DOHH2 (cell line): ENCODE results near the gene CLDND1.
"Not testable (repeated sequence)": the region's sequence is repeated elsewhere in the genome, so short reads cannot be mapped to it uniquely, and the experiment has no call there.

Experiments used
- H3F3A ChIP-seq: fragments of 200-600 bp; sonication (generic), shearing (Covaris generic); 2 replicates; pipeline ENCODE4 v1.6.0; 2016; ENCODE audit warnings: antibody characterized with exemption, mild to moderate bottlenecking; ENCODE audit not compliant: control insufficient read depth, insufficient read depth
- H3K27ac ChIP-seq: fragments of 200-600 bp; sonication (generic); 2 replicates; pipeline ENCODE4 v1.5.1; 2014; ENCODE audit warnings: low read depth, mild to moderate bottlenecking, low read length, moderate library complexity
- H3K27me3 ChIP-seq: fragments of 200-600 bp; sonication (generic); 2 replicates; pipeline ENCODE4 v1.6.1; 2014; ENCODE audit warnings: mild to moderate bottlenecking, low read length, mixed read lengths; ENCODE audit not compliant: control insufficient read depth
- H3K36me3 ChIP-seq: fragments of 200-600 bp; sonication (generic); 2 replicates; pipeline ENCODE4 v1.6.1; 2014; ENCODE audit warnings: mild to moderate bottlenecking, low read length, moderate library complexity, mixed read lengths; ENCODE audit not compliant: control insufficient read depth
- H3K4me1 ChIP-seq: fragments of 200-600 bp; sonication (generic); 2 replicates; pipeline ENCODE4 v1.6.1; 2014; ENCODE audit warnings: mild to moderate bottlenecking, low read length, mixed read lengths; ENCODE audit not compliant: control insufficient read depth
- H3K4me2 ChIP-seq: fragments of 200-600 bp; sonication (generic); 2 replicates; pipeline ENCODE4 v1.6.0; 2014; ENCODE audit warnings: mild to moderate bottlenecking, low read length, moderate library complexity
- H3K4me3 ChIP-seq: fragments of 200-600 bp; sonication (generic); 2 replicates; pipeline ENCODE4 v1.5.1; 2014; ENCODE audit warnings: mild to moderate bottlenecking, low read length, mixed read lengths
- H3K79me2 ChIP-seq: fragments of 200-600 bp; sonication (generic); 2 replicates; pipeline ENCODE4 v1.6.1; 2014; ENCODE audit warnings: mild to moderate bottlenecking, low read length, mixed read lengths; ENCODE audit not compliant: control insufficient read depth
- H3K9me2 ChIP-seq: fragments of 200-600 bp; sonication (generic); replicated peaks from 2 replicates; pipeline ENCODE4 v1.6.1; 2014; ENCODE audit warnings: mild to moderate bottlenecking, low read length, mixed read lengths; ENCODE audit not compliant: control insufficient read depth
- H3K9me3 ChIP-seq: fragments of 200-600 bp; sonication (generic); 2 replicates; pipeline ENCODE4 v1.6.1; 2014; ENCODE audit warnings: antibody characterized with exemption, low read length, mixed read lengths; ENCODE audit not compliant: control insufficient read depth, insufficient read depth
- H4K20me1 ChIP-seq: fragments of 200-600 bp; sonication (generic); 2 replicates; pipeline ENCODE4 v1.6.0; 2014; ENCODE audit warnings: low read depth, mild to moderate bottlenecking, antibody characterized with exemption, low read length, moderate library complexity; ENCODE audit not compliant: control insufficient read depth, insufficient read depth
- EZH2phosphoT487 ChIP-seq: fragments of 200-600 bp; sonication (generic); IDR thresholded peaks from 2 replicates; pipeline ENCODE4 v1.6.1; 2017; ENCODE audit warnings: borderline replicate concordance, mild to moderate bottlenecking, antibody characterized with exemption, low read length, moderate library complexity, mixed read lengths
- TF ChIP-seq, protein P1 (sequence below): fragments of 200-600 bp; sonication (generic); IDR thresholded peaks from one replicate; pipeline ENCODE4 v1.5.1; 2014; ENCODE audit warnings: antibody characterized with exemption, mild to moderate bottlenecking, low read depth, low read length; ENCODE audit not compliant: poor library complexity, severe bottlenecking

The CLDND1 gene

DNA sequence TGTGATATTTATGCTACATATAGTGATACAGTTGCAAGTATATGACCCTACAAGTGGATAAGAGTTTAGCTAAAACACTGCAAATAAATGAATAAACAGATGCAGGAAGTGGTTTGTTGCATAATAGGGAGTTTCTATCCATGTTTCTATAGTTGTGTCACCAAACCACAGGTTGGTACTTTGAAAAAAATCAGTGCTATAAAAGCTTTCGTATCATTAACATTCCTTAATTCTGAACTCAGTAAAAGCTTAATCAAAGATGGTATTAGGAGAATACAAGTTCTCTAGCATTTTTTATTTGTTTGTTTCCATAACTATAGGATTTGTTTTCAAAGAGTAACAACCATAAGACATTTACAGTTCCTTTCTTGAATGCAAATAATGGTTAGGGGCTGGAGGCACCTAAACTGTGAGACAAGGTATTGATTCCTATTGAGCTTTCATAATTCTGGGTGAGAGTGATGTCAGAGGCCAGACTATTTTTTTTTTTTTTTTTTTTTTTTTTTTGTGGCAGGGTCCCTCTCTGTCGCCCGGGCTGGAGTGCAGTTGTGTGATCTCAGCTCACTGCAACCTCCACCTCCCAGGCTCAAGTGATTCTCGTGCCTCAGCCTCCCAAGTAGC, 41.1 kb upstream of the CLDND1 start:
- peak overlapping the region; percentile 62 for H3K4me3 ChIP-seq
- H3K36me3 ChIP-seq, result no peaks in the 10 kb centered on the region
- H3K27me3 ChIP-seq, result no peaks in the 10 kb centered on the region
- H3K27ac ChIP-seq, result peak overlapping the region; percentile 88
- H3K4me1 ChIP-seq, result peaks cover 67% of the 10 kb centered on the region
- peak overlapping the region; percentile 73 for H3K4me2 ChIP-seq
- peaks cover 21% of the 10 kb centered on the region for H3F3A ChIP-seq
- H3K79me2 ChIP-seq, result no peaks in the 10 kb centered on the region
- TF ChIP-seq, protein P1, sequence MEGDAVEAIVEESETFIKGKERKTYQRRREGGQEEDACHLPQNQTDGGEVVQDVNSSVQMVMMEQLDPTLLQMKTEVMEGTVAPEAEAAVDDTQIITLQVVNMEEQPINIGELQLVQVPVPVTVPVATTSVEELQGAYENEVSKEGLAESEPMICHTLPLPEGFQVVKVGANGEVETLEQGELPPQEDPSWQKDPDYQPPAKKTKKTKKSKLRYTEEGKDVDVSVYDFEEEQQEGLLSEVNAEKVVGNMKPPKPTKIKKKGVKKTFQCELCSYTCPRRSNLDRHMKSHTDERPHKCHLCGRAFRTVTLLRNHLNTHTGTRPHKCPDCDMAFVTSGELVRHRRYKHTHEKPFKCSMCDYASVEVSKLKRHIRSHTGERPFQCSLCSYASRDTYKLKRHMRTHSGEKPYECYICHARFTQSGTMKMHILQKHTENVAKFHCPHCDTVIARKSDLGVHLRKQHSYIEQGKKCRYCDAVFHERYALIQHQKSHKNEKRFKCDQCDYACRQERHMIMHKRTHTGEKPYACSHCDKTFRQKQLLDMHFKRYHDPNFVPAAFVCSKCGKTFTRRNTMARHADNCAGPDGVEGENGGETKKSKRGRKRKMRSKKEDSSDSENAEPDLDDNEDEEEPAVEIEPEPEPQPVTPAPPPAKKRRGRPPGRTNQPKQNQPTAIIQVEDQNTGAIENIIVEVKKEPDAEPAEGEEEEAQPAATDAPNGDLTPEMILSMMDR, result no peak
- TF ChIP-seq EZH2phosphoT487, result no peak
- H3K9me3 ChIP-seq, result no peaks in the 10 kb centered on the region
- no peaks in the 10 kb centered on the region for H4K20me1 ChIP-seq
- H3K9me2 ChIP-seq, result no peaks in the 10 kb centered on the region

DNA sequence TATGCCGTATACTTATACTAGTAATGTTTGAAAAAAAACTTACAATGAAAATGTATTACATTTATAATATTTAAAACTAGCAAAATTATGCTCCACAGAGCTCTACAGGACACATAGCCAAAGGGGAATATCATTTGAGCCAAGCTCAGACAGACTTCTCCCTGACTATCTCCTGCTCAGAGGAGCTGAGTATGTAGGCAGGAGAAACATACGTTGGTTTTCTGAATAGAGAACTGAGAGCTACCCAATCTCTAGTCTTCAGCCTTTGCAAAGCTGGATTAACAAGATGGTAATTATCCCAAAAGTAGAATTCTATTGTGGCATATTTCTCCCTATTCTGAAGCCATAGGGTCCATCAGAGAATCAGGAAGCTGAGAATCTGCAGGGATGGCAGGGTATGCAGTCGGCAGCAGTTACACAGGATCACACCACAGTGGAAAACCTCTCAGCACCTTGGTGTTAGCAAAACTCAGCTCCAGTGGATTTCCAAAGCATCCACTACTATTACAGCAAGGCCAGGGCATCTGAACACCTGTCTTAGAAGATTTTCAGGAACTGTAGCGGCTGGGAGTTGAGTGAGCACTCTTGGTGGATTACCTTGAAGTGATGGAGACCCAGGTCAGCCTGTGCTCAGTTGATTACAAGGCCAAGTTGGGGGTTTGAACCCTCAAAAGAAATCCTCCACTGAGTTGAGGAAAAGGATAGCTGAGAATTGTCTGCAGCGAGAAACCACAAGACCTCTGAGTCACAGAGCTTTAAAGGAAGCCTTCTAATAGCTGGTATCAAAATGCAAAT, 39.2 kb upstream of the CLDND1 start:
- Histone ChIP-seq H3K36me3 (no peaks in the 10 kb centered on the region), H3K27ac (peak overlapping the region; percentile 88), H3K9me2 (no peaks in the 10 kb centered on the region), H3K79me2 (no peaks in the 10 kb centered on the region), H3K4me2 (peak overlapping the region; percentile 73), H3K9me3 (no peaks in the 10 kb centered on the region), H3K4me1 (peaks cover 73% of the 10 kb centered on the region), H3K4me3 (peak overlapping the region; percentile 62), H3K27me3 (no peaks in the 10 kb centered on the region), H3F3A (peaks cover 21% of the 10 kb centered on the region), H4K20me1 (no peaks in the 10 kb centered on the region)
- TF ChIP-seq, protein P1, result no peak
- TF ChIP-seq EZH2phosphoT487, result no peak

DNA sequence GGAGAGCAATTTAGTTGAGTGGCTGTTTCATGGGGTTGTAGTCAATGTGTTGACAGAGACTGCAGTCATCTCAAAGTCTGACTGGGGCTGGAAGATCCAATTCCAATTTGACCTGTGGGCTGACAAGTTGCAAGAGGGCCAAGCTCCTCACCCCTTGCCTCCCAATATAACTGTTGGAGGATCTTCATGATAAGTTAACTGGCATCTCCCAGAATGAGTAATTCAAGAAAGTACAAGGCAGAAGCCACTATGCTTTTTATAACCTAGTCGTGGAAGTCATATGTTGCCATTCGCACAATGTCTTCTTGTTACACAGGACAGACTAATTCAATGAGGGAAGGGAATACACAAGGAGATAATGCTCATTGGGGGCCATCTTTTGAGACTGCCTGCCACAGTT, 38.2 kb upstream of the CLDND1 start:
- TF ChIP-seq, protein P1, result no peak
- TF ChIP-seq EZH2phosphoT487, result no peak

DNA sequence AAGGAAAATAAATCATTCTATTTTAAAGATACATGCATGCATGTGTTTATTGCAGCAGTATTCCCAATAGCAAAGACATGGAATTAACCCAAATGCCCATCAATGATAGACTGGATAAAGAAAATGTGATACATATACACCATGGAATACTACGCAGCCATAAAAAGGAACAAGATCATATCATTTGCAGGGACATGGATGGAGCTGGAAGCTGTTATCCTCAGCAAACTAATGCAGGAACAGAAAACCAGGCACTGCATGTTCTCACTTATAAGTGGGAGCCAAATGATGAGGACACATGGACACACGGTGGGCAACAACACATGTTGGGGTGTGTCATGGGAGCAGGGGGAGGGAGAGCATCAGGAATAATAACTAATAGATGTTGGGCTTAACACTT, 37.1 kb upstream of the CLDND1 start:
- not testable (repeated sequence) for H3K27me3 ChIP-seq, H3K4me2 ChIP-seq, H3K79me2 ChIP-seq, H4K20me1 ChIP-seq, H3K27ac ChIP-seq, H3K4me3 ChIP-seq, H3K9me2 ChIP-seq, H3K36me3 ChIP-seq, H3K9me3 ChIP-seq
- Histone ChIP-seq H3F3A (peaks cover 17% of the 10 kb centered on the region), H3K4me1 (peaks cover 72% of the 10 kb centered on the region)

More for the DNA sequence above, 38.2 kb upstream of the CLDND1 start:
- Histone ChIP-seq H3K4me3 (no peak overlapping the region), H3K9me3 (no peaks in the 10 kb centered on the region), H4K20me1 (no peaks in the 10 kb centered on the region), H3K79me2 (no peaks in the 10 kb centered on the region), H3K36me3 (no peaks in the 10 kb centered on the region), H3K27ac (no peak overlapping the region), H3K4me1 (peaks cover 76% of the 10 kb centered on the region), H3K4me2 (no peak overlapping the region), H3K9me2 (no peaks in the 10 kb centered on the region), H3K27me3 (no peaks in the 10 kb centered on the region), H3F3A (peaks cover 21% of the 10 kb centered on the region)
